ENCODE data around the gene TRAK1.

TRAK1 gene

DNA sequence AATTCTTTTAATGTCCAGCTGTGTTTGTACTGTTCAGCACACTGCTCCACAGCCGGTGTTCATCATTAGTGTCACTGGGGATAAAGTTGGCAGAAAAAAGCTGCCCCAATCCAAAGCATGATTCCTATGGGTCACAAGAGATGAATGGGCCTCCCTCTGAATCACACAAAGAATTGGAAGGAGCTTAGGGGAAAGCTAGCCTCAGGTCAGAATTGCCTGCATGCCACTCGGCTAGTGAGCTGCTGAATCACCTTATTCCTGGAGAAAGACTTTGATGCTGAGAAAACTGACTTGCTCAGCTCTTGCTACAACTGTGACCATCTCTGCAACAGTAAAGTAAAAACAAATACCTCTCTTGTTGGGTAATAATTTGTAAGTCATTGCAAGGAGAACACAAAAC lies 171.4 kb downstream of the TRAK1 start:
- DNase-seq: peak; percentile 73

DNA sequence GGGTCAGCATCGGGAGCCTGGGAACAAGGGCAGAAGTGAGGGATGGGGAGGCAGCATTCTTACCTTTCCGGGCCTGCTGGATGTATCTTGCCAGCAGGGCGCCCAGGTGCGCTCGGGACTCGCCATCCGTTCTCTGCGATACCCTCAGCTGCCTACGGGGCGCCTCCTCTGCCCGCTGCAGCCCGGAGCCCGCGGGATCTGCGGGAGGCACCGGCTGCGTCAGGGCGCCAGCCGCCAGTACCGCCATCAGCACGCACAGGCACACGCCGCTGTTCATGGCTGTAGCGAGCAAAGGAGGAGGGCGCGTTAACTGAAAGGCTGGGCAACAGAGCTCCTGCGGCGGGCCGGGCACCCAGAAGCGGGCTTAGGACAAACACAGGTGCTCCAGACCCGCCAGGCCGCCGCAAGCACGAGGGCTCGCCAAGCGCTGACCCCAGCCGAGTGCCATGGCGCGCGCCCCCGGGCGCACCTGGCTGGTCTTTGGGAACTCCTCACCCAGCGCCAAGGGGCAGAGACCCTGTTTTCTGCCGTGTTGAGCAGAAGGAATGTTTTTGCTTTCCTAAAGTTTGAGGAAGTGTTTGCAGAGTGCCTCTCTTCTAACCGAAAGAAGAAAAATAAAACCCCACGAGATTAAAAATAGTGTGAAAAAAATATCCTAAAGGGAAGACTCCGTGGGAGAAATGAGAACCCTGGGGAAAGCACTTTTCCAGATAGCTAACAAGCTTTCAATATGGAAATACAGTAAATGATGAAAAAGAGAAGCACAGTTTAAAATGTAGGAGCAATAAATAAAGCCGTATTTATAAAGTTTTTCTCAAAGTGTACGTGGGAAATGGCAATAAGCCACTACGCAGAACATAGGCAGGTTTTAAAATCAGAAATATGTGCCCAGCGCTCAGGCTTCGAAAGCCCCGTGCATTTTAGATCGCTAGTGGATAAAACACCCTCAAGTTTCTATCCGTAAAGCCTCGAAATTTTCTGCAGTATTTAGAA lies 172.5 kb downstream of the TRAK1 start:
- peak; percentile 56 for DNase-seq

DNA sequence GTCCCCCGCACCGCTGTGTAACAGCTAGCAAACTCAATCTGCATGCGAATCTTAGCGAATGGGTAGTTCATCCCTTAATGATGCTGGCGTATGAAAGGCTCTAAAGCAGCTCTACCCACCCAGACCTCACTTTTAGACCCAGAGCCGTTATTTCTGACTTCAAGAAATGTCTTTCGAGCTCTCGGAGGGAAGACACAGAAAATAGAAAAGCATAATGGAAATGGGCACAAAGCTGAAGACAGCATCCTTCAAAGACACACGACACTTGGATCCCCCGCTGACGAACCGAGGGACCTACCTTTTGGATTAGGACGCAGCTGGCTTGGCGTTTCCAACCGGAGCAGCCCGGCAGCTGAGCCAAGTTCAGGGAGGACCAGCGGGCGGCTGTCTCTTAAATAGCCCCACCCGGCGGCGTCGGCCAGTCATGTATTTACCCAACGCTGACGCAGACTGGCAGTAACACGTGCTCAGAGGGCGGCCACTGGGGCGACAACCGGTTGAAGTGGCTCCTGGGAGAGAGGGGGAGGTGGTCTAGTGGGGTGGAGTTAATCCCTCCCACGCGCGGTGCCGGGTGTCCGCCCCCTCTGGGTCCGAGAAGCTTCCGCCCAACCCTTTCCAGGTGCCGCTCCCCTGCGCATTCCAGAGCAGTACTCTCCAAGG lies 173.4 kb downstream of the TRAK1 start:
- peak; percentile 57 for DNase-seq

DNA sequence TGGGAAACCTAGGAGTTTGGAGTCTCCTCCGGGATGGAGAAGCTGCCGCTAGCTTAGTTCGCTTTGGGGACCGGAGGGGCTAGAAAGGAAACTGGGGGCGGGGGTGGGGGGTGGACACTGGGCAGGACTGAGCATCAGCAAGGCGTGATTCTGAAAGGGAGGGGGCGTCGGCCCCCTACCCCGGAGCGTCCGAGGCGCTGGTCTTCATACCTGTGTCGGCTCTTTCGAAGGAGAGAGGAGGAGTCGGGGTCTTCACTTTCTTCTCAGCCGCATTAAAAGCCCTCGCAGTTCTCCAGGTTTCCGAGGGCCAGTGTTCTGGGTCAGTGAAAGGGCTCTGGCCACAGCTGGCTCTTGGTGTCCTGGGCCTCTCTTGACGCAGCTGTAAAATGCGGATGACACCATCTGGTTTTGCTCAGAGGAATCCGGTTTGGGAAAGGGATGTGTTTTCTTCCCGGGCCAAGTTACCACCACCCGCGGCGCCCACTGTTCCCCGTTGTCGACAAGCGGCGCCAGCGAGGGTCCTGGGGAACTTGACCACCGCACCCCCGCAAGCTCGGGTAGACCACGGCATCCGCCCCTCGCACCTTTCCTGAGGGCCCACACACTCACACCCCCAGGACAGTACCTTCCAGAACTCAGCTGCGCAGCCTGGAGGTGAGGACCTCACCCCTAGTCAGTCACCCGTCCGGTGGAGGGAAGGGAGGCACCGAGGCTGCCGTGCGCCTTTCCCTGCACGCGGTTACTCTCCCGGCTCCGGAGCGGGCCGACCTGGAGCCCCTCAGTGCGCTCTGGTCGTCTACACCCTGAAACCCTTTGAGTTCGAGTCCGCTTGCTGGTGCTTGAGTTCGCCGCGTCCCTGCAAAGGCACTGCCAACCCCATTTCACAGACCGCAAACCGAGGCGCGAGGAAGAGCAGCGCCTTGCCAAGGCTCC lies 174.2 kb downstream of the TRAK1 start:
- DNase-seq: no peak

DNA sequence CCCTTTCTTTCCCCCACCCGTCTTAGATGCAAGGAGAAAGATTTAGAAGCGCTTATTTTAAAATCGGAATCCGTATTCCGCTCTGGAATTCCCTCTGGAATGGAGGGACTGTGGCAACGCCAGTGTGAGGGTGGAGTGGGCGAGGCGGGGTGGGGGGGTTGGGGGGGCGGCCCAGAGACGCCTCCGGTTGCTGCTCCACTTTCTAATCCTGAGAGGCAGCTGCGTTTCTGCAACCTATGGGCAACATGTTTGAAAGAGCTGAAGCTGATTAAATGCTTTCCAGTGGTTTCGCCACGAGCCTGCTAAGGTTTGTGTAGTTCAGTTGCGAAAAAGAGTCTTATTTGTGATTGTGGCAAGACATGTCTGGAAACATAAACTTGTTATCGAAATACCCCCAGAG lies 174.9 kb downstream of the TRAK1 start, which contains the start of gene CCK:
TSS of gene CCK (minus strand) at position 101 of the 400 bp plus-strand sequence. CDS start 2,555 bp downstream, outside the sequence.
- DNase-seq: no peak

DNA sequence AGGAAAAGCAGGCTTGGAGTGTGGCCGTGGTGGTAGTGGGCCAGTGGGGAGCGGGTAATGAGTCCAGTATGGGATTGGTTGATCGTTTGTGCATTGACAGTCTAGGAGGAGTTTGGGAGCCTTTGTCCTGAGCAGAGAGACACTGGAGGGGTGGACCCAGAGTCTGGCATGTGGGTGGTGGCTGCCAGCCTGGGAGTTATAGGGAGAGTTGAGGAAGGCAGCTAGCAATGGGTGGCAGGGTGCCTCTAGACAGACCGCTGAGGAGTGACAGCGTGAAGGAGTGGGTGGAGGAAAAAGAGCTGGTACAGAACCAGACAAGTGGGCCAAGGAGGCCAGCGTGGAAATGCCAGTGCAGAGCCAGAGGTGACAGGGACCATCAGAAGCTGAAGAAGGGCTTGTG lies 176.7 kb downstream of the TRAK1 start:
- no peak for DNase-seq

DNA sequence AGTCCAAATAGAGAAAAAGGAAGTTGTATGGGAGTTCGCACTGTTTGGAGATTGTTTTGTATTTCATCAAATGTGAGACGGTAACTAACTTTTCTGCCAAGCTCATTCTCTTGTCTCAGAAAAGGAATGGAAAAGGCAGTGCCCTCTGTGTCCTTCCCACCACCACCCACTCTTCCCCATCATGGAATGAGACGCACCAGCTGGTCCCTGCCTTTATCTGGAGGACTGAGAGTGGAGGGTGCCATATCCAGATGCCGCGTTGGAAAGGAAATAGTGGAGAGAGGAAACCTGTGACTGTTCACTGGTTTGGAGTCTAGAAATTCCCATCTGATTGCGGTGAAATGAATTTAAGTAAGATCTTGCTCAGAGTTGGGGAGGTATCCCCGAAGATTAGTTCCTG lies 178.5 kb downstream of the TRAK1 start:
- no peak for DNase-seq

DNA sequence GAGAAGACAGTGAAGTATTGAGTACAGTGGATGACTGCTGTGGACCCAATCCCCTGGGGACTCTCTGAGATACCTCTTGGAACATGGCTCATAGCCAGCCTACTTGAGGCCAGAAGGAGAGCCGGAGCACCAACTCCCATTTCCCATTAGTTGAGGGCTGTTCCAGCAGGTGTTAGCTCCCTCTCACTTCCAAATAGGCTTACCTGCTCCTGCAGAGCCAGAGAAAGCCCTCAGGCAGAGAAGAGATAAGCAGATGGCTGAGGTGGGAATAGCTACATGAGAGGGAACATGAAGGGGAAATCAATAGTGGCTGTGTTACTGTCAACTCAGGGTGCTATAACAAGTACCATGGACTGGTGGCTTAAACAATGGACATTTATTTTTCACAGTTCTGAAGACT lies 179.4 kb downstream of the TRAK1 start:
- no peak for DNase-seq

DNA sequence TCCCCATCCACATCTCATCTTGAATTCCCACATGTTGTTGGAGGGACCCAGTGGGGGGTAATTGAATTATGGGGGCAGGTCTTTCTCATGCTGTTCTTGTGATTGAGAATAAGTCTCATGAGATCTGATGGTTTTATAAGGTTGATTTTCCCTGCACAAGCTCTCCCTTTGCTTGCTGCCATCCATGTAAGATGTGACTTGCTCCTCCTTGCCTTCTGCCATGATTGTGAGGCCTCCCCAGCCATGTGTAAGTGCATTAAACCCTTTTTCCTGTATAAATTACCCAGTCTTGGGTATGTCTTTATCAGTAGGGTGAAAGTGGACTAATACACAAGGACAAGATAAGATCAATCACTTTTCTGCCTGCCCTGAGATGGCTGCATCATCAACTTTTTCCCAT lies 180.6 kb downstream of the TRAK1 start:
- no peak for DNase-seq

DNA sequence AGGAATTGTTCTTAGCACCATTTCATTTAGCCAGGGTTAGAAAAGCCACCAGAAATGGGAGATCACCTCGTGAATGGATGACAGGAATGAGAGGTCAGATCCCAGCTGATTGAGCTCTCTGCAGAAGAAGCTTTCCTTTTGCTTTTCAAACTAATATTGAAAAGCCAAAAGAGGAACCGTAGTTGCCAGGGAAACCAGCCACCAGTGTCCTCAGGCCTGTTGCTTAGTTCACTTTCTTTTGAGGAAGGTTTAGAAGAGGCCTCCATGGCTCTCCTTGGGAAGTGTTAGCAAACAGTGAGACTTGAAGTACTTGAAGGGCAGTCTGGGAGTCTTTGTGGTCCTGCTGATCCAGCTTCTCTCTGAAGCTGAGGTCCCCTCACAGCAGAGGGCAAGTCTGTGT lies 182.2 kb downstream of the TRAK1 start:
- no peak for DNase-seq

DNA sequence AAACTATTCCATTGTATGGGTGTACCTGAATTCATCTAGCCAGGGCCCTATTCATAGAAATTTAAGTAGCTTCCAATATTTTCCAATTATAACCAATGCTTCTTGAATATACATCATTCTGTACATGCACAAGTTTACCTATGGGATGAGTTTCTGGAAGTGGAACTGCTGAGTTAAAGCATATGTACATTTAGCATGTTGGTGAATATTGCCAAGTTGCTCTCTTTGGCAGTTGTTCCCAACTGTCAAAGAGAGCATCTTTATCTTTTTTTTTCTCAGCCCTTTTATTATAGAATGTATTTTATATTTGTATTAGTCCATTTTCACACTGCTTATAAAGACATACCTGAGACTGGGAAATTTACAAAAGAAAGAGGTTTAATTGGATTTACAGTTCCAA lies 183.1 kb downstream of the TRAK1 start:
- DNase-seq: no peak

DNA sequence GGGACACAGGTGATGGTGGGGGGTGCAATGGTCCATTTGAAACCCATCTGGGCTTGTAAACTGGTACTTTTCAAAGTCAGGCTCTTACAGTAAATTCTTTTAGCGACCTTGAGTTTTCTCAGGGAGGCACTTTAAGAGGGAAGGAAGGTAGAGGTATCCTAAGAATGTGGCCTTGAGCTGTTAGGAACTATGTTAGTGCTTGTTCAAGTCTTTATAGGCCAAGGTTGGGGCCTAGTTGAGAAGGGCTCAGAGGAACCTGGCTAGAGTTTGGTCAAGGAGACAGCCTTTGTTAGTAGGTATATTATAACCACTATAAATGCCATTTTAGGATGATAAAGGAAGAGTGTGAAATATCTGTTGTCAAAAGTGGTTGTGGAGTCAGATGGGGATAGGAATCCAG lies 184.1 kb downstream of the TRAK1 start:
- no peak for DNase-seq
